ENCODE measurements around the gene DYNC2I2.

The DYNC2I2 gene

GRCh38 chr9:128633057-128633456, 23.6 kb downstream of the DYNC2I2 start:
- H3F3A ChIP-seq (ENCODE audit: insufficient read depth): no peaks in the 10 kb centered on the region
- no peaks in the 10 kb centered on the region for H3K36me3 ChIP-seq (ENCODE audit: low read length)

GRCh38 chr9:128632486-128632885, 24.2 kb downstream of the DYNC2I2 start:
- H2AFZ ChIP-seq (ENCODE audit: low read depth, low read length, severe bottlenecking): no peak overlapping the region
- no peak overlapping the region for H3K27ac ChIP-seq (ENCODE audit: low read depth, low read length)
- no peak overlapping the region for H3K9ac ChIP-seq (ENCODE audit: low read length)
- no peaks in the 10 kb centered on the region for H3K9me2 ChIP-seq (replicated peaks; ENCODE audit: insufficient read depth, low read length)
- H3K79me2 ChIP-seq (ENCODE audit: insufficient read depth, low read length): no peaks in the 10 kb centered on the region
- H3K27me3 ChIP-seq (ENCODE audit: low read length): no peaks in the 10 kb centered on the region
- H3K4me3 ChIP-seq (ENCODE audit: insufficient read depth, low read length, poor library complexity, severe bottlenecking): no peak overlapping the region
- TF ChIP-seq EZH2phosphoT487 (conservative IDR thresholded peaks at IDR 0.05; ENCODE audit: low read length): no peak
- TF ChIP-seq CTCF (IDR thresholded peaks at IDR 0.05; ENCODE audit: insufficient read depth, low read length, poor library complexity, severe bottlenecking): no peak
- H3K4me2 ChIP-seq (ENCODE audit: low read depth, low read length, poor library complexity, severe bottlenecking): no peak overlapping the region
- no peaks in the 10 kb centered on the region for H4K20me1 ChIP-seq (ENCODE audit: low read depth, low read length)
- no peaks in the 10 kb centered on the region for H3K36me3 ChIP-seq (ENCODE audit: low read length)
- H3K9me3 ChIP-seq (ENCODE audit: insufficient read depth, low read length): no peaks in the 10 kb centered on the region
- H3F3A ChIP-seq (ENCODE audit: insufficient read depth): no peaks in the 10 kb centered on the region

More at GRCh38 chr9:128633057-128633456, 23.6 kb downstream of the DYNC2I2 start:
- Histone ChIP-seq H3K4me3 (ENCODE audit: insufficient read depth, low read length, poor library complexity, severe bottlenecking) (no peak overlapping the region), H3K9ac (ENCODE audit: low read length) (no peak overlapping the region), H3K79me2 (ENCODE audit: insufficient read depth, low read length) (no peaks in the 10 kb centered on the region), H3K9me2 (replicated peaks; ENCODE audit: insufficient read depth, low read length) (no peaks in the 10 kb centered on the region), H3K4me2 (ENCODE audit: low read depth, low read length, poor library complexity, severe bottlenecking) (no peak overlapping the region), H4K20me1 (ENCODE audit: low read depth, low read length) (no peaks in the 10 kb centered on the region), H2AFZ (ENCODE audit: low read depth, low read length, severe bottlenecking) (no peak overlapping the region), H3K27me3 (ENCODE audit: low read length) (no peaks in the 10 kb centered on the region), H3K9me3 (ENCODE audit: insufficient read depth, low read length) (no peaks in the 10 kb centered on the region), H3K27ac (ENCODE audit: low read depth, low read length) (no peak overlapping the region)
- TF ChIP-seq CTCF (IDR thresholded peaks at IDR 0.05; ENCODE audit: insufficient read depth, low read length, poor library complexity, severe bottlenecking): no peak
- TF ChIP-seq EZH2phosphoT487 (conservative IDR thresholded peaks at IDR 0.05; ENCODE audit: low read length): no peak

GRCh38 chr9:128632066-128632465, 24.6 kb downstream of the DYNC2I2 start:
- H3K9me3 ChIP-seq (ENCODE audit: insufficient read depth, low read length): no peaks in the 10 kb centered on the region
- TF ChIP-seq EZH2phosphoT487 (conservative IDR thresholded peaks at IDR 0.05; ENCODE audit: low read length) (no peak), CTCF (IDR thresholded peaks at IDR 0.05; ENCODE audit: insufficient read depth, low read length, poor library complexity, severe bottlenecking) (no peak)
- no peaks in the 10 kb centered on the region for H3K36me3 ChIP-seq (ENCODE audit: low read length)
- no peak overlapping the region for H2AFZ ChIP-seq (ENCODE audit: low read depth, low read length, severe bottlenecking)
- no peaks in the 10 kb centered on the region for H3K9me2 ChIP-seq (replicated peaks; ENCODE audit: insufficient read depth, low read length)
- no peak overlapping the region for H3K4me2 ChIP-seq (ENCODE audit: low read depth, low read length, poor library complexity, severe bottlenecking)
- H3F3A ChIP-seq (ENCODE audit: insufficient read depth): no peaks in the 10 kb centered on the region
- no peaks in the 10 kb centered on the region for H3K79me2 ChIP-seq (ENCODE audit: insufficient read depth, low read length)
- H3K4me3 ChIP-seq (ENCODE audit: insufficient read depth, low read length, poor library complexity, severe bottlenecking): no peak overlapping the region
- no peaks in the 10 kb centered on the region for H4K20me1 ChIP-seq (ENCODE audit: low read depth, low read length)
- no peaks in the 10 kb centered on the region for H3K27me3 ChIP-seq (ENCODE audit: low read length)
- H3K9ac ChIP-seq (ENCODE audit: low read length): no peak overlapping the region
- no peak overlapping the region for H3K27ac ChIP-seq (ENCODE audit: low read depth, low read length)
